Cerebellar nuclear complex (tissue), 1 donor: ENCODE data around the gene NOVA2.

Source experiments
- DNase-seq, 2 experiments: peaks; one replicate each; lab custom pipeline; 2025; lab: John Stamatoyannopoulos, UW

The NOVA2 gene

DNA sequence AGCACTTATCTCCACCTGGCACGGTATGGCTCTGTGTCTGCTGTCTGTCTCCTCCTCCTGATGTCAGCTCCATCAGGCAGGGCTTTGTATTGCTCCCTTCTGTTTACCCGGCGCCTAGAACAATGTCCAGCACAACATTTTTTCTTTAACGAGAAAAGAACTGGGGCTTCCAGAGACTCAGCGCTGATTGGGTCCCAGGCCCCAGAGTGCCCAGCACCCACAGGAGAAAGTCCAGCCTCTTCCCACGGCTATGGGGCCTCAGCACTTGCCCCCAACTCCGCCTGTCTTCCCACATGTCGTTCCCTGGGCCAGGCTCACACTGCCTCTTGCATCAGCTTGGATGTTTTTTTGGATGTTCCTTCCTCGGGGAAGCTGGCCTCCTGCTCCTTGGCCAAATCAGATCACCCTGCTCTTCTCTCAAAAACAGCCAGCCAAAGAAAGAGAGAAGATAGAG, 78.1 kb downstream of the NOVA2 start:
- DNase-seq = no peak

- no peak for DNase-seq
Measured at GRCh38 chr19:45890877-45891276, 82.8 kb downstream of the NOVA2 start.

DNA sequence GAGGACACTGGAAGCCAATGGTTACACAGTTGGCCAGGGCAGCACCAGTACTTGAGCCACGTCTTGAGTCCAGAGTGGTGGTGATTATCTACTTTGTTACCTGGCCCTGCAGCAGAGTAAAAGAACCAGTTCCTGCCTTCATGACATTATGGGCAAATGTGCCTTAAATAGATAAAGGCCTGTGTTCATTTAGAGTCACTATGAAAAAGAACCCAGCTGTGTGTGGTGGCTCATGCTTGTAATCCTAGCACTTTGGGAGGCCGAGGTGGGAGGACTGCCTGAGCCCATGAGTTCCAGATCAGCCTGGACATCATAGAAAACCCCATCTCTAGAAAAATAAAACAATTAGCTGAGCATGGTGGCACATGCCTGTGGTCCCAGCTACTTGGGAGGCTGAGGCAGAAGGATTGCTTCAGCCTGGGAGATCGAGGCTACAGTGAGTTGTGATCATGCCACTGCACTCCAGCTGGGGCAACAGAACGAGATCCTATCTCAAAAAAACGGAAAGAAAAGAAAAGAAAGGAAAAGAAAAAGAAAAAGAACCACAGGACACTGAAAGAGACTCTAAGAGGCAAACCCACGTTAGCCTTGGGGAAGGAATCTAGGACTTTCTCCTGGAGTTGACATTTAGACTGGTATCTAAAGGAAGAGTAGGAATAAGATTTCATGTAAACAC, 84.3 kb downstream of the NOVA2 start:
- no peak for DNase-seq

GRCh38 chr19:45887200-45887710, 86.4 kb downstream of the NOVA2 start:
- DNase-seq = no peak

DNA sequence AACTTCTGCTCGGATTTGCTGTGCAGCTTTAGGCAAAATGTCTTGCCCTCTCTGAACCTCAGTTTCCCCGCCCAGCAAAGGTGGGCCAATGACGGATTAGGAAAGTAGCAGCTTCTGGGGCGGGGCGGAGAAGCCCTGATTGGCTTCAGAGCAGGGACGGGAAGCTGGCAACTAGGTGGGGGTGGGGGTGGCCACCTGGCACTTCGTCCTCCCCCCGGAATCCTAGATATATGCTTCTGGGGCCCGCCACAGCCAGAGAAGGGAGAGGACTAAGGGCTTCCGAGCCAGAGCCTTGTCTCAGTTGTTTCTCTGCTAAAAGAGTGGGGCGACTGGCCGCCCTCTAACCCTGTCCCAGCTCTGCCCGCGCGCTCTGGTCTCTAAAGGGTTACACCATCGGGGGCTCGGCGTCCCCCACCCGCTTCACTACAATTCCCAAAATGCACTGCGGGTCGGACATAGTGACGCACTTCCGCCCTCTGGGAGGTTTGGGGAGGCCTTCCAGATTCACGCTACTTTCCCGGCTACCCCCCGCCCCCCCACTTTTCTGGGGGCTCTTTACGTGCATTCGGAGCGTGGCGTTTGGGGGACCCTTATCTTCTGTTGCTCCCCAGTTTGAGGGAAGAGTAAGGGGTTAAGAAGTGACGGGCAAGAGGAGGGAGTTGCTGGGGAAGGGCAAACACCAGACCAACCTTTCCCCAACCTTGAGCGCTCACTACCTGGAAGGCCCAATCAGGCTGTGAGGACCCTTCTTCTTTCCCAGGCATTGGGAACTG, 87.1 kb downstream of the NOVA2 start:
- peak; percentile 26 to 81 for DNase-seq

- peak; percentile 8 to 50 for DNase-seq
Measured at GRCh38 chr19:45885556-45886426, 87.9 kb downstream of the NOVA2 start, which contains the start of gene IRF2BP1. TSS of gene IRF2BP1 (minus strand) at chr19:45886141. CDS start at chr19:45885774, 367 bp downstream.

DNA sequence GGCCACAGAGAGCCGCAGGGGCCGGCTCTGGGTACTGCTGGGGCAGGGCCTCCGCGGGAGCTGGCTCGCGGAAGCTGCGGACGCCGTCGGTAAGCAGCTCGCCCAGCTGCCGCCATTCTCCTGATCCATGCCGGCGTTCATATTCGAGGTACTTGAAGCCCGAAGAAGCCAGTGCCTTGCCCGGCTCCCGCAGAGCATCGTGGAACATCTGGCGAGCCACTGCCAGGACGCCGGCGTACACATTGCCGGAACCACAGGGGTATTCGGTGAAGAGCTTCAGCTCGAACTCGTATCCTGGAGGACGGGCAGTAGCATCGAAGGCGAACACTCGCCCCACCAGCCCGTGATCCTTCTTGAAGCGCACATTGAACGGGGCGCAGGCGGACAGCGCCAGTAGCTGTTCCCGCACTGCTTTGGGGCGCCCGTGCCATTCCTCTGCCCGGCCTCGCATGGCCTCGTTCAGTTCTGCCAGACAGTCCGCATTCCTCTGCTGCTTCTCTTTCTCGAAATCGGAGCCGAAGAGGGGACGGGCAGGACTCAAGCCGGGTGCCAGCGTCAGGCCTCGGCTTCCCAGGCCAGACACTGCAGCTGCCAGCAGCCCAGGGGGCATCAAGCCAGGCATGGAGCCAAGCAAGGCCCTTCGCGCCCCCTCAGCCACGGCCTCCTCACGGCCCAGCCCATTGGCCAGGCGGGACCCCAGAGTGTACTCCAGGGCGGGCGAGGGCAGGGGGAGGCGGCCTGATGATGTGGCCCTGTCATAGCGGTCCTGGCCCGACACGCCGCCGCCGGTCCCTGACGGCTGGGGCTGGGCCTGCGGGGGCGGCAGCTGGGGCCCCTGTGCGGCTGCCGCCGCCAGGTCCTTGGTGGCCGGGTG, 88.7 kb downstream of the NOVA2 start:
- DNase-seq = no peak

- no peak for DNase-seq
Measured at GRCh38 chr19:45883881-45884681, 89.6 kb downstream of the NOVA2 start.
